Stimulated activated CD8-positive, alpha-beta memory T cell treated with anti-CD3 and anti-CD28 coated beads, Interleukin-15, amount 100 ng/mL, for 4 hours (primary cell): ENCODE data around the gene F2RL1.
"Not testable (repeated sequence)": the region's sequence is repeated elsewhere in the genome, so short reads cannot be mapped to it uniquely, and the experiment has no call there.

Experiments used
- DNase-seq, 2 donors: peaks; one replicate each; pipeline ENCODE4 v3.0.0-alpha.2; 2020; ENCODE audit warnings: low read depth in 2 of 2

Gene F2RL1, protein sequence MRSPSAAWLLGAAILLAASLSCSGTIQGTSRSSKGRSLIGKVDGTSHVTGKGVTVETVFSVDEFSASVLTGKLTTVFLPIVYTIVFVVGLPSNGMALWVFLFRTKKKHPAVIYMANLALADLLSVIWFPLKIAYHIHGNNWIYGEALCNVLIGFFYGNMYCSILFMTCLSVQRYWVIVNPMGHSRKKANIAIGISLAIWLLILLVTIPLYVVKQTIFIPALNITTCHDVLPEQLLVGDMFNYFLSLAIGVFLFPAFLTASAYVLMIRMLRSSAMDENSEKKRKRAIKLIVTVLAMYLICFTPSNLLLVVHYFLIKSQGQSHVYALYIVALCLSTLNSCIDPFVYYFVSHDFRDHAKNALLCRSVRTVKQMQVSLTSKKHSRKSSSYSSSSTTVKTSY

DNA sequence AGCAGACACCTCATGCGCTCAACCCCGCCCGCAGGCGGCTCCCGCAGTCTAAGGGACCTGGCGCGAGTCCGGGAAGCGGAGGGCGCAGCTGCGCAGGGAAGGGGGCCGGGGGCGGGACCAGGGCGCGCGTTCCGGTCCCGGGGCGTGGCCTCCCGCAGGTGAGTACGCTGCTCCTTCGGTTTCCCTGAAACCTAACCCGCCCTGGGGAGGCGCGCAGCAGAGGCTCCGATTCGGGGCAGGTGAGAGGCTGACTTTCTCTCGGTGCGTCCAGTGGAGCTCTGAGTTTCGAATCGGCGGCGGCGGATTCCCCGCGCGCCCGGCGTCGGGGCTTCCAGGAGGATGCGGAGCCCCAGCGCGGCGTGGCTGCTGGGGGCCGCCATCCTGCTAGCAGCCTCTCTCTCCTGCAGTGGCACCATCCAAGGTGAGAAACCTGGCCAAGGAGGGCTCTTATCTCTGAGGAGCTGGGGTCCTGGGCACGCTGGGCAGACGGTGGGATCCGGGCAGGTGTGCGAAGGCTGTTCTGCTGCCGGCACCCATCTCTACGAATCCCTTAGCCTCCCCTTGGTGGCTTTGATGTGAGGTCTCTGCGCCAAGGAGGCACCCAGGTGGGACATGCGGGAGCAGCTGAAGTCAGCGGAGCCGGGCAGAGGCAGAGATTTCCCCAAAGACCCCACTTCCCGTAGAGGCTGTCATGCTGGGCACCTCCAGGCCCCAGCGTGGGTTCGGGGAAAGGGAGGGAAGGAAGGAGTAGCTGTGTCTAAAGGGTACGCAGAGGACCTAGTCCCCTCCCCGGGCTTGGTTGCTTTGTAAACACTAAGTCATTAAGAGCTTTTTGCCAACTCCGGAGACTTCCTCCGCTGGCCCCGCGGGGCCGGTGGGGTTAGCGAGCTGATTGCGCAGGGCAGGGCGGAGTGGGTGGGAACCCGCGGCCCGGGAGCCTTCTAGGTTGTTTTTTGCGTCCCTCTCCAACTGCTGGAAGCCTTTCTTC, at the start of gene F2RL1:
F2RL1 (plus strand) TSS at position 187 of the 988 bp plus-strand sequence; CDS start at position 340, 153 bp downstream.
- DNase-seq: peak; percentile 18 to 20

DNA sequence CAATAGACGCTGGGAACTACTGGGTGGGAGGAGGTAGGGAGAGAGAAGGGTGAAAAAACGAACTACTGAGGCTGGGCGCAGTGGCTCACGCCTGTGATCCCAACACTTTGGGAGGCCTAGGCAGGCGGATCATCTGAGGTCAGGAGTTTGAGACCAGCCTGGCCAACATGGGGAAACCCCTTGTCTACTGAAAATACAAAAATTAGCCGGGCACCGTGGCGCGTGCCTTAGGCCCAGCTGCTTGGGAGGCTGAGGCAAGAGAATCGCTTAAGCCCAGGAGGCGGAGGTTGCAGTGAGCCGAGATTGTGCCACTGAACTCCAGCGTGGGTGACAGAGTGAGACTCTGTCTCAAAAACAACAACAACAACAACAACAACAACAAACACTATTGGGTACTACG, 47.8 kb upstream of the F2RL1 start:
- DNase-seq: not testable (repeated sequence)

DNA sequence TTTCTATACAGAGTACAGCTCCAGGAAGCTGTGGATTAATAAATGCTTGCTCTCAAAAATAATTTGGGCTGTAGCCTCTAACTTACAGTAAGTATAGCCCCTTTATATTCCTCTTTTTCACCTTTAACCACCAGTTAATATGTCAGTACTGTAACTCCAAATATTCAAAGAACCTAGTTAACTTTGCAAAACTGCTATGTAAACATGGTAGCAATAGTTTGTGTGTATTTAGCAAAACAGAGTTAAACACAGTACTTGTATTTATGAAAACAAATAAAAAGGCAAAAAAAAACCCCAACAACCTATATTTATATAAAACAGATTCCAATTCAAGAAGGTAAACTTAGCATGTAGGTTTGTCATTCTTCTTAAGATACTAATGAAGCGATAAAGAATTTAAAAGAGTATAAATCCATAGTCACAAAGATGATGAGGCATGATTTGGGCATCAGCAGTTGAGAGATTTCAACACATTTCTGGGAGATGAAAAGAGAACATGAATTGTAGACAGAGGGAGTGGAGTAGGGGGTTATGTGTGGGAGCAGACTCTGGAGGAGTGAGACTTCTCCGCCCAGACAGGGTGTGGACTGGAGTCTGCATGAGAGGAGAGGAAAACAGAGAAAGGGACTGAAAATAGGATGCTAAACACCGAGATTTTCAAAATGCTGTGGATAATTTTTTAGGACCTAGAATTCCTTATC, 47.0 kb upstream of the F2RL1 start:
- no peak for DNase-seq

DNA sequence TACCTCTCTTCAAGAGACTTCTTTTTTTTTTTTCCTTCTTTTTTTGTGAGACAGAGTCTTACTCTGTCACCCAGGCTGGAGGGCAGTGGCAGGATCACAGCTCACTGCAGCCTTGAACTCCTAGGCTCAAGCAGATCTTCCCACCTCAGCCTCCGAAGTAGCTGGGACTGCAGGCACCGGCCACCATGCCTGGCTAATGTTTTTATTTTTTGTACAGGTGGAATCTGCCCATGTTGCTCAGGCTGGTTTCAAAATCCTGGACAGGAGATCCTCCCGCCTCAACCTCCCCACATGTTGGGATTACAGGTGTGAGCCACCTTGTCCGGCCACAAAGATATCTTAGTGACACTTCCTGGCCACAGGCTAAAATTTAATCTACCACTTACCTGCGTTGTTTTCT, 42.9 kb upstream of the F2RL1 start:
- DNase-seq: no peak

DNA sequence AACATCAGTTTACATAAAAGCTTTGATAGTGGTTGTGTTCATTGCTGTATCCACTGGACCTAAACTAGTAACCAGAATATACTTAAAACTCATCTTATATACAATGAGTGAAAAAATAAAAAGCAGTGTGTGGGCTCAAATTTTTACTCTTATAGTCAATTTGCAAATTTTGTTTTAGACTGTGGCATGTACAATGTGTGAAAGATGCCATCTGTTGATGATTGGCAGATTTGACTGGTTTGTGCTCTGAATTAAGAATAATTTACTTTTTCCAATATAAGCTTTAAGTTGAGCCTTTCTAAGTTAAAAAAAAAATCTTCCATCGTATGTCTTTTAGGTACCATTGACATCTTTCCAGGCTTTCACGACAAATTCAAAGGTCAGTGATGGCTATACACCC, 42.4 kb upstream of the F2RL1 start:
- DNase-seq: no peak

DNA sequence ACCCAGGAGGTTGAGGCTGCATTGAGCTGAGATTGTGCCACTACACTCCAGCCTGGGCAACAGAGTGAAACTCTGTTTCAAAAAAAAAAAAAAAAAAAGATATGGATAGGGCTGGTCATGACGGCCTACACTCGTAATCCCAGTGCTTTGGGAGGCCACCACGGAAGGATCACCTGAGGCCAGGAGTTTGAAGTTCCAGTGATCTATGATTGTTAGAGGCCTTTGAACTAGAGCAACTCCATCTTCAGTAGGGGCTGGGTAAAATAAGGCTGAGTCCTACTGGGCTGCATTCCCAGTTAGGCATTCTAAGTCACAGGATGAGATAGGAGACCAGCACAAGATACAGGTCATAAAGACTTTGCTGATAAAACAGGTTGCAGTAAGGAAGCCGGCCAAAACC, 38.2 kb upstream of the F2RL1 start:
- not testable (repeated sequence) for DNase-seq

DNA sequence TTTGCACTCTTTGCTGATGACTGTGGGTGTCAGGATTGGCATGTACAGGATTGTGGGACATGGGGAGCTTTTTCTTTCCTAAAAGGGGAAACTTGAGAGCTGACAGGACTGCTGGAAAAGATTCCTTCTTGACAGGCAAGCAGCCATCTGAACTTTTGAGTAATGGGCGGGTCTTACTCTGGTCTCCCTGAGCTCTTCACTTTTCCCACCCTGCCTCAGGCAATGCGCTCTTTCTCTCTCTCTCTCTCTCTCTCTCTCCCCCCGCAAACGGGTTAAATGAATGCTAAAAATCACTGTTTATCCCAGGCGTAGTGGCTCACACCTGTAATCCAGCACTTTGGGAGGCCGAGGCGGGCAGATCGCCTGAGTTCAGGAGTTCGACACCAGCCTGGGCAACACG, 37.1 kb upstream of the F2RL1 start:
- no peak for DNase-seq

DNA sequence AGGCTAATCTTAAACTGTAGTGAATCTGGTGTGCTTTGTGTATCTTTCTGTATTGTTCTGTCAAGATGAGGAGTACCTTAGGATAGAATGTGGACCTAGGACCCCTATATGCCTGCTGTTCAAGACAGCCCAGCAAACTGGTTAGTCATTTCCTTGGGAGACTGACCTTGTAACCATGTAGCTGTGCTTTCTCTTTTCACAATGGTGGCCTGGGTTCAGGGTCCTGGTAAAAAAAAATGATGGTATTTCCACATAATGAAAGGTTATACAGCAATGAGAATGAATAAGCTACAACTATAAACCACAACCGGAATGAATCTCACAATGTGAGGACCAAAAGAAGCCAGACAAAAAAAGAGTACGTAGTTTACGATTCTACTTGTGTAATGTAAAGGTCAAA, 36.4 kb upstream of the F2RL1 start:
- no peak for DNase-seq

DNA sequence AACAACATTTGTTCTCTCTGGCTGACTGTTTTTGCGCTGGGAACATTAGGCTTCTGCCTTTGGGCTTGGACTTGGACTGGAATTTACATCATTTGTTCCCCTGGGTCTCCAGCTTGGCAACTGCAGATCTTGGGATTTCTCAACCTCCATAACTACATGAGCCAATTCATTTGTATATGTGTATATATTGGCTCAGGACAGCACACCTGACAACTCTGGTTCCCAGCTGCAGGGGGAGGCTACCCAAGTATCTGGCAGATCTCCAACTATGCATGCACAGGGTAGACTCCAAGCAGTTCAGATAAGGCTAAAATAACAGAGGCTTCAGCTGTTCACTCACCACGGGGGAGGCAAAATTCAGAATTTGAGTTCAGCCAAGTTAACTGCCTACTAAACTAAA, 31.6 kb upstream of the F2RL1 start:
- no peak for DNase-seq

DNA sequence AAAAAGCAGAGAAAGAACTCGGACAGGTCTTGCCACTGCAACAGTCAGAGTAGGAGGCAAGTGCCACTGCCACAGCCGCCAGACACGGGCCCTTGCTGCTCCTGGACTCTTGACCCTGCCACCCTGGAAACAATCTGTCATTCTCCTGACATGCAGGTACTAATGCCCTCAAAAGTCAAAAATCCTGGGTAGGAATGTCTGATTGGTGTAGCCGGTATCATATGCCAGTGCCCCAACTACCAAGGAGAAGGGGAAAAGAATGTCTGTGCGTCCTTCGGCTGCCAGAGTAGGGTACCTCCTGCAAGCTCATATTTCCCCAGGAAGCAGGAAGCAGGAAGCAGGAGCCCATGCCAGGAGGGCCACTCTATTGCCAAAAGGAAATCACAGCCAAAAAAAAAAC, 30.5 kb upstream of the F2RL1 start:
- no peak for DNase-seq

DNA sequence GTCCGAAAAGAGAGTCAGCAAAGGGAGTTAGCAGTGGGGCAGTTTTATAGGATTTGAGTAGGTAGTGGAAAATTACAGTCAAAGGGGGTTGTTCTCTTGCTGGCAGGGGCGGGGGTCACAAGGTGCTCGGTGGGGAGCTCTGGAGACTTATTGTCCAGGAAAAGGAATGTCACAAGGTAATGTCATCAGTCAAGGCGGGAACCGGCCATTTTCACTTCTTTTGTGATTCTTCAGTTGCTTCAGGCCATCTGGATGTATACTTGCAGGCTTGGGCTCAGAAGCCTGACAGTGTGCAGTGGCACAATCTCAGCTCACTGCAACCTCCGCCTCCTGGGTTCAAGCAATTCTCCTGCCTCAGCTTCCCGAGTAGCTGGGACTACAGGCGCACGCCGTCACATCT, 29.6 kb upstream of the F2RL1 start:
- not testable (repeated sequence) for DNase-seq

DNA sequence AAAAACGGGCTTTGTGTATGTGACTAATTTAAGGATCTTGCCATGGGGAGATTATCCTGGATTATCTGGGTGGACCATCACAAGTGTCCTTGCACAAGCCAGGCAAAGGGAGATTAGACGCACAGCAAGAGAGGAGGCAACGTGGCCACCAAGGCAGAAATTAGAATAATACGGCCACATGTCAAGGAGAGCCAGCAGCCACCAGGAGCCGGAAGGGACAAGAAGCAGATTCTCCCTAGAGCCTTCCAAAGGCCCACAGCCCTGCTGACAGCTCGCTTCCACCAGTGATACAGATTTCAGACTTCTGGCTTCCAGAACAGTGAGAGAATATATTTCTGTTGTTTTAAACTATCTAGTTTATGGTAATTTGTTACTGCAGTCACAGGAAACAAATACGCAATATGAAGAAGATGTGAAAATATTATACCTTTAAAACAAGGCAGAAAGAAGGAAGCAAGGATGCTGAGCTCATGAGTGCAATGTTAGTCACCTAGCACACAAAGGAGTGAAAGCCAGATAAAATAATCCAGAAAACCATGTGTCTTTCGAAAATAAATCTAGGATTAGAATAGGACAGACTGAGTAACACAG, 28.7 kb upstream of the F2RL1 start:
- DNase-seq: no peak

DNA sequence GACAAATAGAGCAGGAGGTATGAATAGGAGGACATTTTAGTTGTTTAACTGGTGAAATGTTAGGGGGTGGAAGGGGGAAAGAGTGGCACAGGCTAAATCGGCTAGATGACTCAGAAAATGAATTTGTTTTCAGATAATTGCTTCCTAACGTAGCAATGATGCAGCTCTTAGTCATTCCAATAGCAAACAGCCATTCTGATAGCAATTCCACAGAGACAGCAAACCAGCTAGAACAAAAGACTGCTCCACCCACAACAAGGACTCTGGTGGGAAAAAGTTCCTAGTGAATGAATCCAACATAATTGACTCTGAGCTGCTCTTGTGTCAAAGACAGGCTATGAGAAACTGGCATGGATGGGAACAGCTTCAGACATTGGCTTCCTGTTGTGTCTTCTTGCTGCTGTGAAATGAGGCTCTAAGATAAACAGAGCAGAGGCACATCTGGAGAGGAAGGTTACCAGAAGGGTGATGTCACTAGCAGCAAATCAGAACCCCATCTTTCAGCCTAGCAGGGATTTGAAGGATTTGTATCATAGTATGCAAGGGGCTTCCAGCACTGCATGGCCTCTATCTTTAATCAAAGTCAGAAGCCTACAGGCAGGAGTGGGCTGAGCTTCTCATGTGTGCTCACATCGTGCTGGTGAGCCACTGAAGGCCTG, 28.1 kb upstream of the F2RL1 start:
- DNase-seq: no peak

DNA sequence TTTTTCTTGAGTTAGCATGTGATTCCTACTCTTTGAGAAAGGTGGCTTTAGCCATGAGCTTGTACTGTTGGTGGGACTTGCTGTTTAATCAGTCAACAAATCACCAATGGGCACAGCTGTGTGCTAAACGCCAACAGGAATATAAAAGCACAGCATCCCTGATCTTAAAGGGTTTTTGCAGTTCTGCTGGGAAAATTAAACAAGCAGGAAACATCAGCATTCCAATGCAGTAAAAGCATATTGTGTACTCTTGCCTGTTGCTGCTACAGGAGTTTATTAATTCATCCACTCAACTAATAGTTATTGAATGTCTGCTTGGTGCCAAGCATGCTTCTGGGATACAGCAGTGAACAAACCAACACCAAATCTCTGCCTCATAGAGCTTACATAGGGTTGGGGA, 27.4 kb upstream of the F2RL1 start:
- no peak for DNase-seq

DNA sequence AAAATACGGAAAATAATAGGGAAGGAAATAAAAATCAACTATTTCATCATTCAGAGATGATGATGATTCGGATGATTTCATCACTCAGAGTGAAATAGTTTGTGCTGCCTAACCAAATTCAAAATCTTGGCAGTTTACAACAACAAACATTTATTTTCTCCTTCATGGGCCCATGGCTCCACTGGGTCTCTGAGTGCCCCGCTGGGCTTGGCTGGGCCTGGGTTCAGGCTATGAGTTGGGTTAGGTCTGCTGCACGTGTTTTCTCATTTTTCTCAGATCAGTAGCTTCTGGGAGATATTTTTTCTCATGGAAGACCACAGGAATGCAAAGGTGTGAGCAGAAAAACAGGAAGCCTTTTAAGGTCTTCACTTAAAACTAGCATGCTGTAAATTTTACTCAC, 24.0 kb upstream of the F2RL1 start:
- no peak for DNase-seq

DNA sequence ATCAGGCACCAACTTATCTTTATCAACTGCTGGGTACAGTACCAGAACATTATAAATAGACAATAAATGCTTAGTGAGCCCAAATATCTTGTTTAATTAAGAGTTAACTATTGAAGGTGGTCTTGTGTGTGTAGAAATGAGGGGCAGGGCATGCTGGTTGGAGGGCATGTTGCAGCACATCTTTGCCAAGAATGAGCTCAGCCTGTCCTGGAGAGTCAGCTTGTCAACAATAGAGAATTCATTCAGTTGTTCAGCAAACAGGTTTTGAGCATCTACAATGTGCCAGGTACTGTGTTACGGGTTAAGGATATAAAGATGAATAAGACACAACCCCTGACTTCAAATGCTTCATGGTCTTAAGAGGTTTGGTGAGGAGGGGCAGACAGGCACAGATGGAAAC, 19.2 kb upstream of the F2RL1 start:
- no peak for DNase-seq

DNA sequence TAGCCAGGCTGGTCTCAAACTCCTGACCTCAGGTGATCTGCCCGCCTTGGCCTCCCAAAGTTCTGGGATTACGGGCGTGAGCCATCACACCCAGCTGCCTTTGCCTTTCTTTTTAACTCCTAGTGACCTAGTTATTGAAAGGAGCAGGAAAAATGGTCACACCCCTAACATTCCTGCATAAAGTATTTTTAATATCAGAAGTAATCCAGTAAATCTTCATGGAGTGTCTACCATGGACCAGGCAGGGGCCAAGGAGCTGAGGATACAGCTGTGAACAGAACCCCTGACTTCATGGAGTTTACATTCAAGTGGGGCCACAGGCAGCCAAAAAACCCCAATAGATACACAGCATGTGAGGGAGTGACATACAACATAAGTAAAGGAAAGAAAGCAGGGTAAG, 18.3 kb upstream of the F2RL1 start:
- no peak for DNase-seq

DNA sequence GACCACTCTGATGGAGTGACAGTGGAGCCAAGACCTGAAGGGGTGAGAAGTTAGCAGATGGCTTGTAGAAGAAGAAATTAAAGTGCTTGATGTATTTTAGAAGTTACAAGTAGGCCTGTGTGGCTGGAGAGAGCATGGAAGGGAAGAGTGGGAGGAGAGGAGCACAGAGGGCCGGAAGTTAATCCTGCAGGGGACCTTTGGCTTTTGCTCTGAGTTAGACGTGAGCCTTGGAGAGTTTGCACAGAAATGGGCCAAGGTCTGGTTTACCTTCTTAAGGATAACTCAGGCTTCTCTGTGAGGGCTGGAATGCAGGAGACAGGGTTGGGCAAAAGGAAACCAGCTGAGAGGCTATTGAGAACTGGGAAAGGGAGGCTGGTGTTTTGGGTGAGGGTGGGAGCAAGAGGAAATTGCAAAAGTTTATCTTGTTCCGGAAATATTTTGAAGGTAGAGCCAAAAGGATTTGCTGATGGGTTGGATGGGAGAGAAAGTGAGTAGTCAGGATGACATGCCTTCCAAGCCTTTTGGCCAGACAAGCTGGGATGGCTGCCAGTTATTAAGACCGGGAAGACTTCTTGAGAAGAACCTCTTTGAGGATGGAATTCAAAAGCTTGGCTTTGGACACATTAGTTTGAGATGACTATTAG, 17.5 kb upstream of the F2RL1 start:
- no peak for DNase-seq

DNA sequence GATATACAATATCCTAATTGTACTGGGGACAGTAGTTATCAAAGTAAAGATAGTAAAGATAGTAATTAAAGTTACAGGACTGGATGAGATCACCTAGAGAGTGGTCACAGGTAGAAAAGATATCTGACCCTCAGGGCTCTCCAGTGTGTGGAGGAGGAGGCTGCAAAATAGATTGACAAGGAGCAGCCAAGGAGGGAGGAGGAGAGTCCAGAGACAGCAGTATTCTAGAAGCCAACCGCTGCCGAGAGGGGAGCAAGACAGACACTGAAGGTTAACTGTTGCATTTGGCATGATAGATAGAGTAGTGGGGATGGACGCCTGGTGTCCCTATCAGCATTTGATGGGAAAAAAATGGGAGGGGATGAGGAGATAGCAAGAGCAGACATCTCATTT, 17.0 kb upstream of the F2RL1 start:
- no peak for DNase-seq

DNA sequence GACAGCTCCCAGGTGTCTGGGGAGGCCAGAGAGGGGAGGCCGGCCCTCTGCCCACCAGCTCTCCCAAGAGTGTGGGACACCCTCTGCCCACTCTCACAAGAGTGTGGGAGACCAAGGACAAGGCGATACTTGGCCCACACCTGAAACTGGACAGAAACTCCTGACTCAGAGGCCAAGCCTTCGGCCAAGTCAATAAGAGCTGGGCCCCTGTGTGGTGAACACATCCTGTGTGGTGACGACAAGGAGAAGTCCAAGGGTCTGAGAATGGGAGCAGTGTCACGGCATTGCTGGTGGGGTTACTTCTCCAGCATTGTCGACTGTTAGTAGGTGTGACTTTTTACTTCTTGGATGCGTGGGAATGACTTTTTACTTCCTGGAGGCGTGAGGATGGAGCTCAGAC, 14.6 kb upstream of the F2RL1 start:
- no peak for DNase-seq
